CD1c-positive myeloid dendritic cell (primary cell): ENCODE measurements around the gene DNAAF5.

Experiments
- DNase-seq: peaks from one replicate; pipeline ENCODE4 v3.0.0-alpha.2; 2016; ENCODE audit errors: extremely low spot score

Gene DNAAF5

GRCh38 chr7:834277-834676 lies 107.8 kb downstream of the DNAAF5 start:
- DNase-seq = no peak

- no peak for DNase-seq
Observed at GRCh38 chr7:835021-835420, 108.5 kb downstream of the DNAAF5 start.

- no peak for DNase-seq
Observed at GRCh38 chr7:835485-836401, 109.2 kb downstream of the DNAAF5 start.
